Right atrium auricular region (tissue), 2 donors: ENCODE measurements around the gene NTN4. TPM values are rescaled to one million over a fixed set of nuclear protein-coding genes. Genes with fewer than 3 reads are reported as not detected.

Source experiments
- DNase-seq: peaks from one replicate; pipeline ENCODE4 v3.0.0-alpha.2; 2019; ENCODE audit warnings: low spot score
- H3K27ac ChIP-seq, 2 donors: fragments of 200-600 bp; sonication (generic); 1 replicate in 1 of 2; 2 replicates in 1 of 2; pipeline ENCODE4 v1.5.1; 2016 to 2019
- H3K27me3 ChIP-seq, 2 donors: fragments of 200-600 bp; sonication (generic); one replicate each; pipeline versions ENCODE4 v1.5.1 to v1.6.0; 2017 to 2019
- H3K36me3 ChIP-seq: fragments of 200-600 bp; sonication (generic); one replicate; pipeline ENCODE4 v1.5.1; 2016
- H3K4me1 ChIP-seq, 2 donors: fragments of 200-600 bp; sonication (generic); one replicate each; pipeline versions ENCODE4 v1.5.1 to v1.6.0; 2017 to 2019
- H3K4me3 ChIP-seq, 2 donors: fragments of 200-600 bp; sonication (generic); 1 replicate in 1 of 2; 2 replicates in 1 of 2; pipeline ENCODE4 v1.5.1; 2017 to 2019; ENCODE audit warnings: mild to moderate bottlenecking in 1 of 2, moderate library complexity in 1 of 2
- H3K9me3 ChIP-seq, 2 donors: fragments of 200-600 bp; sonication (generic); one replicate each; pipeline ENCODE4 v1.5.1; 2019
- total RNA-seq, 2 donors: library from RNA; depleted of rRNA; stranded (reverse); fragments of >200 nt; gene quantifications; one replicate each; pipeline ENCODE4 v1.1.0, GENCODE V29; 2016
- TF ChIP-seq, protein P1 (sequence below), 2 donors: fragments of 200-600 bp; sonication (generic); IDR thresholded peaks; one replicate each; pipeline ENCODE4 v1.5.1; 2019; ENCODE audit warnings: antibody characterized with exemption in 2 of 2

The NTN4 gene
- total RNA-seq, 2 donors from 2014 or later: 69.0 to 85.3 TPM

DNA sequence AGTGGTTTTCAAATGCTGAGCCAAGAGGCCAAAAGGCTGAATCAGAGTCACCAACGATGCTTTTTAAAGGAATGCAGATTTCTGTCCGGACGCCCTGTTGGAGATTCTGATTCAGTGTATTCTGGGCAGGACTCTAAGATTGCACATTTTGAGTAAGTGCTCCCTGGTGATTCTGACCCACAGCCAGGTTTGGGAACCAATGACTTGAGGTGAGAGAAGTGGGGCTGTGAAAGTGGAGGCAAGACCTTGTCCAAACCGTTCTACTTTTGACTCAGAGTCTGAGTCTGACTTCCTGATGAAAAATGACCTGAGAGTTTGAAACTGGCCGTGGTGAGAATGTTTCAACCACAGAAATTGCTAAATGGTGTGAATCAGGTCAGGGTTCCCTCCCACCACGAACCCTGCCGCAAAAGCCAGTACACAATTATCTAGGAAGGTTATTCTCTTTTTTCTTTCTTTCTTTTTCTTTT is 90.2 kb downstream of the NTN4 start:
- H3K27ac ChIP-seq: peak overlapping the region in 1 of 2 donors; percentile 39
- no peak for DNase-seq
- no peaks in the 10 kb centered on the region for H3K36me3 ChIP-seq
- no peaks in the 10 kb centered on the region for H3K27me3 ChIP-seq
- TF ChIP-seq, protein P1, sequence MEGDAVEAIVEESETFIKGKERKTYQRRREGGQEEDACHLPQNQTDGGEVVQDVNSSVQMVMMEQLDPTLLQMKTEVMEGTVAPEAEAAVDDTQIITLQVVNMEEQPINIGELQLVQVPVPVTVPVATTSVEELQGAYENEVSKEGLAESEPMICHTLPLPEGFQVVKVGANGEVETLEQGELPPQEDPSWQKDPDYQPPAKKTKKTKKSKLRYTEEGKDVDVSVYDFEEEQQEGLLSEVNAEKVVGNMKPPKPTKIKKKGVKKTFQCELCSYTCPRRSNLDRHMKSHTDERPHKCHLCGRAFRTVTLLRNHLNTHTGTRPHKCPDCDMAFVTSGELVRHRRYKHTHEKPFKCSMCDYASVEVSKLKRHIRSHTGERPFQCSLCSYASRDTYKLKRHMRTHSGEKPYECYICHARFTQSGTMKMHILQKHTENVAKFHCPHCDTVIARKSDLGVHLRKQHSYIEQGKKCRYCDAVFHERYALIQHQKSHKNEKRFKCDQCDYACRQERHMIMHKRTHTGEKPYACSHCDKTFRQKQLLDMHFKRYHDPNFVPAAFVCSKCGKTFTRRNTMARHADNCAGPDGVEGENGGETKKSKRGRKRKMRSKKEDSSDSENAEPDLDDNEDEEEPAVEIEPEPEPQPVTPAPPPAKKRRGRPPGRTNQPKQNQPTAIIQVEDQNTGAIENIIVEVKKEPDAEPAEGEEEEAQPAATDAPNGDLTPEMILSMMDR (IDR thresholded peaks at IDR 0.05): no peak
- peaks cover 0 to 31% of the 10 kb centered on the region in 2 donors for H3K4me1 ChIP-seq
- no peak overlapping the region for H3K4me3 ChIP-seq
- H3K9me3 ChIP-seq: no peaks in the 10 kb centered on the region

- Histone ChIP-seq H3K4me1 (peaks cover 0 to 27% of the 10 kb centered on the region in 2 donors), H3K36me3 (no peaks in the 10 kb centered on the region), H3K4me3 (no peak overlapping the region), H3K27me3 (no peaks in the 10 kb centered on the region), H3K27ac (peak overlapping the region; percentile 24 to 54), H3K9me3 (no peaks in the 10 kb centered on the region)
- TF ChIP-seq, protein P1 (IDR thresholded peaks at IDR 0.05): no peak
- no peak for DNase-seq
Observed at GRCh38 chr12:95699579-95699978, 91.0 kb downstream of the NTN4 start.

- no peaks in the 10 kb centered on the region for H3K27me3 ChIP-seq
- TF ChIP-seq, protein P1 (IDR thresholded peaks at IDR 0.05): no peak
- no peaks in the 10 kb centered on the region for H3K36me3 ChIP-seq
- H3K4me1 ChIP-seq: peaks cover 0 to 18% of the 10 kb centered on the region in 2 donors
- DNase-seq: no peak
- no peaks in the 10 kb centered on the region for H3K9me3 ChIP-seq
- H3K4me3 ChIP-seq: no peak overlapping the region
- H3K27ac ChIP-seq: peak overlapping the region in 1 of 2 donors; percentile 33
Observed at GRCh38 chr12:95694136-95694535, 96.4 kb downstream of the NTN4 start.

GRCh38 chr12:95693689-95694088 is 96.9 kb downstream of the NTN4 start:
- Histone ChIP-seq H3K27ac (no peak overlapping the region), H3K4me3 (no peak overlapping the region), H3K27me3 (no peaks in the 10 kb centered on the region)

GRCh38 chr12:95690861-95691635 is 99.5 kb downstream of the NTN4 start:
- Histone ChIP-seq H3K36me3 (no peaks in the 10 kb centered on the region), H3K27ac (peak overlapping the region in 1 of 2 donors; percentile 73), H3K9me3 (no peaks in the 10 kb centered on the region), H3K27me3 (no peaks in the 10 kb centered on the region), H3K4me3 (no peak overlapping the region), H3K4me1 (peaks cover 0 to 10% of the 10 kb centered on the region in 2 donors)
- TF ChIP-seq, protein P1 (IDR thresholded peaks at IDR 0.05): no peak
- DNase-seq: no peak

More at GRCh38 chr12:95693689-95694088, 96.9 kb downstream of the NTN4 start:
- Histone ChIP-seq H3K36me3 (no peaks in the 10 kb centered on the region), H3K4me1 (peaks cover 0 to 14% of the 10 kb centered on the region in 2 donors), H3K9me3 (no peaks in the 10 kb centered on the region)
- no peak for DNase-seq
- TF ChIP-seq, protein P1 (IDR thresholded peaks at IDR 0.05): no peak
